Measurements from ENCODE around the gene RBM33. TPM values are rescaled to one million over a fixed set of nuclear protein-coding genes. Genes with fewer than 3 reads are reported as not detected.
A peak's percentile ranks its signal among the peaks of the same experiment; 100 is the strongest.

The RBM33 gene
- total and polyA plus RNA-seq, 4 donors: 4.1 to 80.0 (median 47.2) TPM

DNA sequence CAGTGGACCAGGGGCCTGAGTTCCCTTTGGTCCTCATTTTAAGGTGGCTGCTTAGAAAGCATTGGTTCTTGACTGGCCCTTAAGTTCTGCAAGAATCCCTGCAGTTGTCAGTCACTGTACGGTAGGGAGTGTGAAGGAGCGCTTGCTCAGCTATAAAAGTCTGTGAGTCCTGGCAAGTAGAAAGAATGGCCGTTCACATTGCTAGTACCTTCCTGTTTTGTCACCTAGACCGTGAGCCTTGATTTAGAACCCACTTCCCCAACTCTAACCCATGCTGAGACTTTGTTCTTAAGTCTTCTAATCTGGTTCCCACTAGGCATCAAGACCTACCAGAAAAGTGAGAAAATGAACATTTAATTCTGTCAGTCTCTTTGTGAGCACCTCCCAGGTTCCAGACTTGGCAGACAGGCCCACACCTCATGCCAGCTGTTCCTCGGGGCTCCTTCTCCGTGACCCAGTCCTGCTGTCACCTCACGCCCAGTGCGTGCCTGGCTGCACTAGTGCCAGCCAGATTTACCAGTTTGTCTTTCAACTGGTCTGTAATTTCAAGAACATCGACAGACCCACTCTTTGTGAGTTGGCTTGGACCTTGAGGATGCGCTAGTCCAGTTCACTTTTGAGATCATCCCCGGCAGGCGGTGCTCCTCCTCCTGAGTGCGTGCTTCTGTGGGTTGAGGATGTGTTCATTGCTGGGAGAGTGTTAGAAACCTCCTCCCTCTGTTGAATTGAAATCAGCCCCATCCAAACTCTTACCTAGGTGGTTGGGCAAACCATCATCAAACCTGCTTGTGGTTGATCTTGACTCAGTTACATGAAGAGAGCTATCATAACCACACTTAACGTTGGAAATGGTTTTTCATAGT, 89.4 kb downstream of the RBM33 start:
- H3K27ac ChIP-seq (ENCODE audit: low read depth in 1 of 2, low read length in 2 of 2): no peak overlapping the region
- peaks cover 3 to 7% of the 10 kb centered on the region in 2 donors for H3K36me3 ChIP-seq (ENCODE audit: control insufficient read depth in 1 of 2, insufficient read depth in 2 of 2, low read length in 1 of 2)
- no peaks in the 10 kb centered on the region for H3K27me3 ChIP-seq (ENCODE audit: control insufficient read depth in 1 of 2, insufficient read depth in 2 of 2, low read length in 1 of 2)
- peaks cover 0 to 2% of the 10 kb centered on the region in 2 donors for H3K4me1 ChIP-seq (ENCODE audit: control insufficient read depth in 1 of 2, insufficient read depth in 2 of 2, low read length in 2 of 2)
- H3K9me3 ChIP-seq (ENCODE audit: control insufficient read depth, low read length): no peaks in the 10 kb centered on the region
- WGBS, 2 donors: 67 to 72% methylated on average over 14 of the region's 14 CpGs
- H3K4me3 ChIP-seq (ENCODE audit: low read length in 2 of 2): no peak overlapping the region
- DNase-seq (no peak), ATAC-seq (ENCODE audit: low FRiP score) (no peak)
- intact Hi-C loops (cut with DNase I): no loop called here

- intact Hi-C loops (cut with DNase I): no loop called here
- H3K27ac ChIP-seq (ENCODE audit: low read depth in 1 of 2, low read length in 2 of 2): no peak overlapping the region
- H3K9me3 ChIP-seq (ENCODE audit: control insufficient read depth, low read length): no peaks in the 10 kb centered on the region
- H3K36me3 ChIP-seq (ENCODE audit: control insufficient read depth in 1 of 2, insufficient read depth in 2 of 2, low read length in 1 of 2): peaks cover 3 to 7% of the 10 kb centered on the region in 2 donors
- DNase-seq: no peak
- H3K4me1 ChIP-seq (ENCODE audit: control insufficient read depth in 1 of 2, insufficient read depth in 2 of 2, low read length in 2 of 2): peaks cover 0 to 2% of the 10 kb centered on the region in 2 donors
- 80 to 86% methylated on average over 3 of the region's 3 CpGs for WGBS, 2 donors
- no peaks in the 10 kb centered on the region for H3K27me3 ChIP-seq (ENCODE audit: control insufficient read depth in 1 of 2, insufficient read depth in 2 of 2, low read length in 1 of 2)
- H3K4me3 ChIP-seq (ENCODE audit: low read length in 2 of 2): no peak overlapping the region
- ATAC-seq (ENCODE audit: low FRiP score): no peak
Observed at GRCh38 chr7:155734445-155734809, 90.0 kb downstream of the RBM33 start.

- Histone ChIP-seq H3K36me3 (ENCODE audit: control insufficient read depth in 1 of 2, insufficient read depth in 2 of 2, low read length in 1 of 2) (peaks cover 3 to 9% of the 10 kb centered on the region in 2 donors), H3K27ac (ENCODE audit: low read depth in 1 of 2, low read length in 2 of 2) (no peak overlapping the region), H3K4me1 (ENCODE audit: control insufficient read depth in 1 of 2, insufficient read depth in 2 of 2, low read length in 2 of 2) (no peaks in the 10 kb centered on the region), H3K27me3 (ENCODE audit: control insufficient read depth in 1 of 2, insufficient read depth in 2 of 2, low read length in 1 of 2) (no peaks in the 10 kb centered on the region), H3K9me3 (ENCODE audit: control insufficient read depth, low read length) (no peaks in the 10 kb centered on the region), H3K4me3 (ENCODE audit: low read length in 2 of 2) (no peak overlapping the region)
- DNase-seq: no peak
- no peak for ATAC-seq (ENCODE audit: low FRiP score)
- intact Hi-C loops (cut with DNase I): loop anchor here in 1 of 2 donors (5.0 kb wide), 1 partner anchor 138 kb away; no protein-coding TSS in a partner anchor
- 87 to 88% methylated on average over 3 of the region's 3 CpGs for WGBS, 2 donors
Observed at GRCh38 chr7:155735442-155736115, 91.1 kb downstream of the RBM33 start.

GRCh38 chr7:155737590-155737989, 93.1 kb downstream of the RBM33 start:
- Histone ChIP-seq H3K4me1 (ENCODE audit: control insufficient read depth in 1 of 2, insufficient read depth in 2 of 2, low read length in 2 of 2) (no peaks in the 10 kb centered on the region), H3K4me3 (ENCODE audit: low read length in 2 of 2) (no peak overlapping the region), H3K27me3 (ENCODE audit: control insufficient read depth in 1 of 2, insufficient read depth in 2 of 2, low read length in 1 of 2) (no peaks in the 10 kb centered on the region), H3K9me3 (ENCODE audit: control insufficient read depth, low read length) (no peaks in the 10 kb centered on the region), H3K27ac (ENCODE audit: low read depth in 1 of 2, low read length in 2 of 2) (no peak overlapping the region), H3K36me3 (ENCODE audit: control insufficient read depth in 1 of 2, insufficient read depth in 2 of 2, low read length in 1 of 2) (peaks cover 5 to 12% of the 10 kb centered on the region in 2 donors)
- intact Hi-C loops (cut with DNase I): loop anchor here in 1 of 2 donors (5.0 kb wide), 1 partner anchor 140 kb away; no protein-coding TSS in a partner anchor
- ATAC-seq (ENCODE audit: low FRiP score) (no peak), DNase-seq (no peak)
- WGBS, 2 donors: 68% methylated on average over 4 of the region's 4 CpGs

DNA sequence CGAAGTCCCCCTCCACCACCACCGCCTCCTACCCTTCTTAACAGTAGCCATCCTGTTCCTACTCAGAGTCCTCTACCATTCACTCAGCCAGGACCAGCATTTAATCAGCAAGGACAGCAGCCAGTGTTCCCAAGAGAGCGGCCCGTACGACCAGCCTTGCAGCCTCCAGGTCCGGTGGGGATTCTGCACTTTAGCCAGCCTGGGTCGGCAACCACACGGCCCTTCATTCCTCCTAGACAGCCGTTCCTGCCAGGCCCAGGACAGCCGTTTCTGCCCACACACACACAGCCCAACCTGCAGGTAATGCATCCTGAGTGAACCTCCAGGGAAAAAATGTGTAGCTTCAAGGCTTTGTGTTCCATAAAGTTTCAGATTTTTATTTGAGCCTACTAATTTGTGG, 93.6 kb downstream of the RBM33 start:
- 68 to 69% methylated on average over 10 of the region's 10 CpGs for WGBS, 2 donors
- intact Hi-C loops (cut with DNase I): loop anchor here (1.0 to 5.0 kb wide), 2 partner anchors 138 to 141 kb away; no protein-coding TSS in a partner anchor

DNA sequence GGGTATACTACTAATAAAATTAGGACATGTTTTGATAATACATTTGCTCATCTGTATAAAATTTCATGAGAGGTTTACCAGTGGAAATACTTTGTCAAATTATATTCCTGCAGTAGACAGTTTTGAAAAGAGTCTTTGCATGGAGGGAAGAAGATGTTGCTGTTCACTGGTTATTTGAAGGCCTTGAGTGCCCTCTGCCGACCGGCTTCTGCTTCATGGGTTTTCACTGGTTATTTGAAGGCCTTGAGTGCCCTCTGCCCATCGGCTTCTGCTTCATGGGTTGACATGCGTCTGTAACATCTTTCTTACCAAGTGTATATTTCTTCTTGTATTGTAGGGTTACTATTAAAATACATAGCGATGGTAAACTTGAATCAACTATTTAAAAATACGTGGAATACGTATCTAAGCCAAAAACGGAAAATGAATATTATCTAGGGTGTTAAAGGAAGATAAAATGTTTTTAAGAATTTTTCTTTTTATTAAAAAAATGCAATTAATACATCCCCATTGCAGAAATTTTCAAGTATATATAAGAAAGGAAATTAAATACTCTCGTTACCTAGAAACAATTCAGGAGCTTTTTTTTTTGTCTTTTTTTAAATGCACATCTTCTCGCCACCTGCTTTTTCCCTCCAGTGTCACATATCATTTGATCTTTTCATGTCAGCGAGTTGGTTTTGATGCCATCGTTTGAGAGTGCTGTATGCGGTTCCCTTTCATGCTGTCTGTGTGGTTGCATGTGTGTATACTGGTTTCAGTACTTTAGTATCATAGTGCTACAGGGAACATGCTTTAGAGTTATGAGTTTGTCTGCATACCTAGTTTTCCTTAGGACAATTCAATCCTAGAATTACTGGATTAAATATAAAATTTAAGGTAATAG, 94.4 kb downstream of the RBM33 start:
- DNase-seq: peak; percentile 80 to 88
- intact Hi-C loops (cut with DNase I): loop anchor here (1.0 to 5.0 kb wide), 2 partner anchors 139 to 142 kb away; no protein-coding TSS in a partner anchor

More for the DNA sequence above, 93.6 kb downstream of the RBM33 start:
- no peaks in the 10 kb centered on the region for H3K27me3 ChIP-seq (ENCODE audit: control insufficient read depth in 1 of 2, insufficient read depth in 2 of 2, low read length in 1 of 2)
- ATAC-seq (ENCODE audit: low FRiP score): no peak
- no peaks in the 10 kb centered on the region for H3K4me1 ChIP-seq (ENCODE audit: control insufficient read depth in 1 of 2, insufficient read depth in 2 of 2, low read length in 2 of 2)
- no peaks in the 10 kb centered on the region for H3K9me3 ChIP-seq (ENCODE audit: control insufficient read depth, low read length)
- H3K27ac ChIP-seq (ENCODE audit: low read depth in 1 of 2, low read length in 2 of 2): no peak overlapping the region
- DNase-seq: no peak
- peaks cover 5 to 12% of the 10 kb centered on the region in 2 donors for H3K36me3 ChIP-seq (ENCODE audit: control insufficient read depth in 1 of 2, insufficient read depth in 2 of 2, low read length in 1 of 2)
- H3K4me3 ChIP-seq (ENCODE audit: low read length in 2 of 2): no peak overlapping the region

GRCh38 chr7:155739538-155740143, 95.2 kb downstream of the RBM33 start:
- WGBS, 2 donors: 91% methylated on average over 15 to 19 of the region's 19 CpGs
- intact Hi-C loops (cut with DNase I): loop anchor here in 1 of 2 donors (5.0 kb wide), 1 partner anchor 142 kb away; no protein-coding TSS in a partner anchor

More for the DNA sequence above, 94.4 kb downstream of the RBM33 start:
- peak; percentile 65 for ATAC-seq (ENCODE audit: low FRiP score)
- H3K4me3 ChIP-seq (ENCODE audit: low read length in 2 of 2): no peak overlapping the region
- WGBS, 2 donors: 64 to 66% methylated on average over 13 of the region's 13 CpGs
- H3K27ac ChIP-seq (ENCODE audit: low read depth in 1 of 2, low read length in 2 of 2): no peak overlapping the region
- H3K27me3 ChIP-seq (ENCODE audit: control insufficient read depth in 1 of 2, insufficient read depth in 2 of 2, low read length in 1 of 2): no peaks in the 10 kb centered on the region
- peaks cover 8 to 12% of the 10 kb centered on the region in 2 donors for H3K36me3 ChIP-seq (ENCODE audit: control insufficient read depth in 1 of 2, insufficient read depth in 2 of 2, low read length in 1 of 2)
- H3K9me3 ChIP-seq (ENCODE audit: control insufficient read depth, low read length): no peaks in the 10 kb centered on the region
- H3K4me1 ChIP-seq (ENCODE audit: control insufficient read depth in 1 of 2, insufficient read depth in 2 of 2, low read length in 2 of 2): no peaks in the 10 kb centered on the region

DNA sequence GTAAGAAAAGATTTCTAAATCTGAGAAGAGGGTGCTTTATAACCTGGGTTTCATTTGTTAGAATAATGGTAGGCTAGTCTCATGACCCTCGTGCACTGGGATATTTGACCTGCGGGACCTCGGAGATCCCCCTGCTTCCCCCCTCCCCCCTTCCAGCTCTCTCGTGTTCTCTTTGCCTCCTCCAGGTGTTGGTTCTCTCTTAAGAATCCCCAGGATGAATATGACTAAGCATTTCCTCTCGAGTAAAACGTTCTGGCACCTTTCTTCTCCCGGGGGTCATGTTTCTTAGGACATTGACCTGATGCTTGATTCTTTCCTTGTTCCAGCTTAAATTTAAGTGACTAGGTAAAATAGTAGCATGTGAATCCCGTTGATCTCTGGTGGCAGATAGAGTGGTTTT, 96.6 kb downstream of the RBM33 start:
- DNase-seq (no peak), ATAC-seq (ENCODE audit: low FRiP score) (no peak)
- Histone ChIP-seq H3K9me3 (ENCODE audit: control insufficient read depth, low read length) (no peaks in the 10 kb centered on the region), H3K4me1 (ENCODE audit: control insufficient read depth in 1 of 2, insufficient read depth in 2 of 2, low read length in 2 of 2) (no peaks in the 10 kb centered on the region), H3K27ac (ENCODE audit: low read depth in 1 of 2, low read length in 2 of 2) (no peak overlapping the region), H3K36me3 (ENCODE audit: control insufficient read depth in 1 of 2, insufficient read depth in 2 of 2, low read length in 1 of 2) (peaks cover 12 to 14% of the 10 kb centered on the region in 2 donors), H3K27me3 (ENCODE audit: control insufficient read depth in 1 of 2, insufficient read depth in 2 of 2, low read length in 1 of 2) (no peaks in the 10 kb centered on the region), H3K4me3 (ENCODE audit: low read length in 2 of 2) (no peak overlapping the region)
- WGBS, 2 donors: 66 to 69% methylated on average over 8 of the region's 8 CpGs
- intact Hi-C loops (cut with DNase I): no loop called here

More at GRCh38 chr7:155739538-155740143, 95.2 kb downstream of the RBM33 start:
- Histone ChIP-seq H3K27ac (ENCODE audit: low read depth in 1 of 2, low read length in 2 of 2) (no peak overlapping the region), H3K27me3 (ENCODE audit: control insufficient read depth in 1 of 2, insufficient read depth in 2 of 2, low read length in 1 of 2) (no peaks in the 10 kb centered on the region), H3K36me3 (ENCODE audit: control insufficient read depth in 1 of 2, insufficient read depth in 2 of 2, low read length in 1 of 2) (peaks cover 8 to 12% of the 10 kb centered on the region in 2 donors), H3K4me1 (ENCODE audit: control insufficient read depth in 1 of 2, insufficient read depth in 2 of 2, low read length in 2 of 2) (no peaks in the 10 kb centered on the region), H3K4me3 (ENCODE audit: low read length in 2 of 2) (no peak overlapping the region), H3K9me3 (ENCODE audit: control insufficient read depth, low read length) (no peaks in the 10 kb centered on the region)
- DNase-seq (no peak), ATAC-seq (ENCODE audit: low FRiP score) (no peak)
